SH-SY5Y (cell line): ENCODE data around the gene CENPF.

Experiments used
- GATA2 ChIP-seq: IDR thresholded peaks from 2 replicates; pipeline ENCODE4 v1.6.1; 2011; ENCODE audit warnings: mild to moderate bottlenecking, low read depth, low read length
- GATA3 ChIP-seq: IDR thresholded peaks from 2 replicates; pipeline ENCODE4 v1.6.1; 2011; ENCODE audit warnings: low read depth, mild to moderate bottlenecking, low read length, moderate library complexity

DNA sequence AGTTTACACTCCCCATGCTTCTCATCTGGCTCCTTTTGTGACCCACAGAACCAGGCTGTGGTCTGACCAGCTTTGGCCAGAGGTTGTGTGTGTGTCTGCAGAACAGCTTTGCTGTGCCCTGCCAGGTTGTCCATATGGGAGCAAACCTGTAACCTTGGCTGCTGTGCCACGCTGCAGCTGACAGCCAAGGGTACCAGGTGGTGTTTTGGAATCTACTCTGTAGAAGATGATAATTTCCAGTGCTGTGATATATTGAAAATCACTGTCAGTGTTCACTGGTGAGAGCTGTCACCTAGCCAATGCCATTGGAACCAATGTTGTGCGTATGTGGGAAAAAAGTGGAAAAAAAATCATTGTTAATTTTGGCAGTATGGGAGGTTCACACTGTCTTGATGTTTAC, 18.2 kb downstream of the CENPF start:
- TF ChIP-seq GATA2 (no peak), GATA3 (no peak)
